ENCODE data around the gene ADAMTS9. TPM values are rescaled to one million over a fixed set of nuclear protein-coding genes. Genes with fewer than 3 reads are reported as not detected.

Gene ADAMTS9
- total RNA-seq, 1 experiment from 2014 or later: 0.46 TPM

- H3K79me1 ChIP-seq (ENCODE audit: insufficient read depth, low read depth, low read length, poor library complexity, severe bottlenecking): no peaks in the 10 kb centered on the region
- no peak overlapping the region for H3K4me2 ChIP-seq (ENCODE audit: insufficient read depth, insufficient read length, low read length)
- peaks cover 3% of the 10 kb centered on the region; the same call in 1 of the 2 replicates for H3K4me1 ChIP-seq (ENCODE audit: insufficient read depth, low read length)
- no CpG with 5 or more reads among the region's 3 CpGs for WGBS (ENCODE audit: extremely low coverage, insufficient read length, low lambda C conversion rate)
- H2BK20ac ChIP-seq (ENCODE audit: low read depth, low read length, poor library complexity, severe bottlenecking): no peak overlapping the region
- H4K91ac ChIP-seq (ENCODE audit: insufficient read length, low read depth, low read length): no peak overlapping the region
- no peak overlapping the region for H3K4me3 Mint-ChIP-seq
- no peaks in the 10 kb centered on the region for H3K27me3 ChIP-seq (ENCODE audit: insufficient read depth, low read length)
- no peak overlapping the region for H2BK15ac ChIP-seq (ENCODE audit: low read depth, low read length)
- no peak for DNase-seq
- H3K23ac ChIP-seq (ENCODE audit: insufficient read length, low read depth, low read length): no peak overlapping the region
- H3K4ac ChIP-seq (ENCODE audit: low read depth, low read length): no peak overlapping the region
- H3K14ac ChIP-seq (ENCODE audit: insufficient read depth, low read length): no peak overlapping the region
- no peak overlapping the region for H3K27ac ChIP-seq (ENCODE audit: insufficient read length, low read depth, low read length)
- H2BK5ac ChIP-seq (ENCODE audit: insufficient read length, low read length): no peak overlapping the region
- H3K9me3 ChIP-seq (ENCODE audit: control insufficient read depth, low read depth, low read length): no peaks in the 10 kb centered on the region
- no peaks in the 10 kb centered on the region for H3K36me3 Mint-ChIP-seq (ENCODE audit: insufficient read depth in 1 of 3, low read depth in 3 of 3)
- no peaks in the 10 kb centered on the region for H3K79me2 ChIP-seq (ENCODE audit: insufficient read depth, low read length)
- H2BK12ac ChIP-seq (ENCODE audit: insufficient read length, low read depth, low read length): no peak overlapping the region
- no peaks in the 10 kb centered on the region for H3K9me3 Mint-ChIP-seq
- H3K9ac ChIP-seq (ENCODE audit: extremely low read depth, insufficient read length, low read length): no peak overlapping the region
- H2BK120ac ChIP-seq (ENCODE audit: low read depth, low read length, poor library complexity, severe bottlenecking): no peak overlapping the region
- no peak overlapping the region for H3K56ac ChIP-seq (ENCODE audit: insufficient read length, low read depth, low read length)
- no peak overlapping the region for H2AFZ ChIP-seq (ENCODE audit: low read length)
- TF ChIP-seq CTCF (conservative IDR thresholded peaks at IDR 0.05): no peak
- H3K23me2 ChIP-seq (ENCODE audit: insufficient read length, low read depth, low read length, poor library complexity, severe bottlenecking): no peaks in the 10 kb centered on the region
- no peaks in the 10 kb centered on the region for H3K27me3 Mint-ChIP-seq (ENCODE audit: low read depth)
- H3K27ac Mint-ChIP-seq: no peak overlapping the region; a peak in 1 of 7 replicates
- no peak overlapping the region for H4K8ac ChIP-seq (replicated peaks; ENCODE audit: insufficient read length, low read depth, low read length)
- H4K20me1 ChIP-seq (ENCODE audit: control insufficient read depth, insufficient read depth, insufficient read length): no peaks in the 10 kb centered on the region
- no peak overlapping the region for H3K18ac ChIP-seq (ENCODE audit: insufficient read length, low read depth, low read length)
- no peak overlapping the region for H4K5ac ChIP-seq (ENCODE audit: insufficient read length, low read depth, low read length)
- peaks cover 9 to 13% of the 10 kb centered on the region in 2 experiments for H3K4me1 Mint-ChIP-seq
- H2AK5ac ChIP-seq (ENCODE audit: insufficient read length, low read length): no peak overlapping the region
- no peak overlapping the region for H3T11ph ChIP-seq (ENCODE audit: low read length)
Observed at GRCh38 chr3:64578797-64579196, 109.0 kb downstream of the ADAMTS9 start.
